GM06990 (cell line): ENCODE results near the gene ELMO1.
"Not testable (repeated sequence)": the region's sequence is repeated elsewhere in the genome, so short reads cannot be mapped to it uniquely, and the experiment has no call there.

Source experiments
- DNase-seq: peaks from one replicate; pipeline ENCODE4 v3.0.0-alpha.2; 2011; ENCODE audit not compliant: insufficient read length; ENCODE audit errors: extremely low read depth
- H3K27me3 ChIP-seq: replicated peaks from 2 replicates; pipeline ENCODE4 v1.6.0; 2011; ENCODE audit warnings: low read length; ENCODE audit not compliant: control insufficient read depth, insufficient read depth
- H3K36me3 ChIP-seq: 2 replicates; pipeline ENCODE4 v1.5.1; 2011; ENCODE audit warnings: low read length; ENCODE audit not compliant: control insufficient read depth, insufficient read depth
- H3K4me3 ChIP-seq: replicated peaks from 2 replicates; pipeline ENCODE4 v1.5.1; 2011; ENCODE audit warnings: low read depth, mild to moderate bottlenecking, control low read depth, low read length
- TF ChIP-seq, protein P1 (sequence below): IDR thresholded peaks from 2 replicates; pipeline ENCODE4 v1.5.1; 2011; ENCODE audit warnings: low read length, control low read depth, mild to moderate bottlenecking, inconsistent platforms; ENCODE audit not compliant: insufficient read depth, poor library complexity, severe bottlenecking

The ELMO1 gene

DNA sequence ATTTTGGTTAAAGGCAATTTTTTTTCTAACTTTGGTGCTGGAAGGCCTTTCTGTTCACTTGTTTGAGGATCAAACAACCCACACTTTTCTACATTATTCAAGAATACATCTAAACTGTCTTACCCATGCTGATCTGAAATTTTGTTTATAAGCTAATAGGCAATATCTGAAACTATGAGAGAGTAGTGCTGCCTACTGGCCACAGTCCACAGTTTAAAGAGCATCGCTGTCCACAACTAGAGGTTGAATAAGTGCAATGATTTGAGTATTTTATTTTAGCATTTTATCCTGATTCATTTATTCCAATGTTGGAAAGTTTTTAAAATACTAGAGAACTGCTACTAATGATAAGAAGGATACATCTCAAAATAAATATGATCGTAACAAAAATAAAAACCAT lies 306.9 kb downstream of the ELMO1 start:
- TF ChIP-seq, protein P1, sequence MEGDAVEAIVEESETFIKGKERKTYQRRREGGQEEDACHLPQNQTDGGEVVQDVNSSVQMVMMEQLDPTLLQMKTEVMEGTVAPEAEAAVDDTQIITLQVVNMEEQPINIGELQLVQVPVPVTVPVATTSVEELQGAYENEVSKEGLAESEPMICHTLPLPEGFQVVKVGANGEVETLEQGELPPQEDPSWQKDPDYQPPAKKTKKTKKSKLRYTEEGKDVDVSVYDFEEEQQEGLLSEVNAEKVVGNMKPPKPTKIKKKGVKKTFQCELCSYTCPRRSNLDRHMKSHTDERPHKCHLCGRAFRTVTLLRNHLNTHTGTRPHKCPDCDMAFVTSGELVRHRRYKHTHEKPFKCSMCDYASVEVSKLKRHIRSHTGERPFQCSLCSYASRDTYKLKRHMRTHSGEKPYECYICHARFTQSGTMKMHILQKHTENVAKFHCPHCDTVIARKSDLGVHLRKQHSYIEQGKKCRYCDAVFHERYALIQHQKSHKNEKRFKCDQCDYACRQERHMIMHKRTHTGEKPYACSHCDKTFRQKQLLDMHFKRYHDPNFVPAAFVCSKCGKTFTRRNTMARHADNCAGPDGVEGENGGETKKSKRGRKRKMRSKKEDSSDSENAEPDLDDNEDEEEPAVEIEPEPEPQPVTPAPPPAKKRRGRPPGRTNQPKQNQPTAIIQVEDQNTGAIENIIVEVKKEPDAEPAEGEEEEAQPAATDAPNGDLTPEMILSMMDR, result no peak
- DNase-seq, result no peak

DNA sequence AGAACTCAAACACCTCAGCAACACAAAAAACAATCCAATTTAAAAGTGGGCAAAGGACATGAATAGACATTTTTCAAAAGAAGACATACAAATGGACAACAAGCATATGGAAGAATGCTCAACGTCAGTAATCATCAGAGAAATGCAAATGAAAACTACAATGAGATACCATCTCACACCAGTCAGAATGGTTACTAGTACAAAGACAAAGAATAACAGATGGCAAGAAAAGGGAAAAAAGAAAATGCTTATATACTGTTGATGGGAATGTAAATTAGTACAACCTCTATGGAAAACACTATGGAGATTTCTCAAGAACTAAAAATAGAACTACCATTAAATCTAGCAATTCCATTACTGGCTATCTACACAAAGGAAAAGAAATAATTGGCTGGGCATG lies 314.8 kb downstream of the ELMO1 start:
- not testable (repeated sequence) for H3K4me3 ChIP-seq, H3K27me3 ChIP-seq, H3K36me3 ChIP-seq, DNase-seq

More for the DNA sequence above, 306.9 kb downstream of the ELMO1 start:
- Histone ChIP-seq H3K27me3 (no peaks in the 10 kb centered on the region), H3K36me3 (peaks cover 2% of the 10 kb centered on the region; the same call in 1 of the 2 replicates), H3K4me3 (no peak overlapping the region)

DNA sequence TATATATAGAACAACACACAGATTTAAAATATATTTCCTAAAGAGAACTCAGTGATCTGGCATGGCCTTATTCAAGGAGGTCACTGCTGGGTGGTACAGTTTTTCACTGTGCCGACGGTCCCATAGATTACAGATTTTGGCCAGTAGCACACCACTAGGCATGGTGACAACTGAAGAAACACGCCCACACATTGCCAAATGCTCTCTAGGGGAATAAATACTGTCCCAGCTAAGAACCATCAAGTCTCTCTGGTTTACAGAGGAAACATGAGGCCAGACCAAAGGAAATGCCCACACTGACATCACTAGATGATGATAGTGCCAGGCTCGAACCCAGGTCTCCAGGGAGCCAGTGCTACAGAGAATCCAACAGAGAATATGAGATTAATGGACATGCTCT lies 316.8 kb downstream of the ELMO1 start:
- TF ChIP-seq, protein P1, result no peak
- Histone ChIP-seq H3K4me3 (no peak overlapping the region), H3K27me3 (no peaks in the 10 kb centered on the region), H3K36me3 (peaks cover 10% of the 10 kb centered on the region)
- no peak for DNase-seq

DNA sequence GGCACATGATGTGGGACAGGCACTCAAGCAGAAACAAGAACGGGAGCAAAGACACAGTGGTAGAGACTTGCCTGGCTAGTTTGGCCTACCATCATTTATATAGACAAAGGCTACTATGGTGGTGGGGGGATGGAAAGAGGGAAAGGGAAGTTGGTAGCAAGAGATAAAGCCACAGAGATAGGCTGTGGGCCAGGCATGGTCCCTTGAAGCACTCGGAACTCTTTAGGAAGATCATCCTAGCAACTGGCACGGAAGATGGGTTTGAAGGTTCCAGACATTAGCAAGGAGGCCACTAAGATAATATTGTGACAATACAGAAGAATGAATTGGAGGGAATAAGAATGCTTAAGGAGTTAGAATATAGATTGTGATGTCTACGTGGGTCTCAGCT lies 319.6 kb downstream of the ELMO1 start:
- DNase-seq, result no peak
- peaks cover 8% of the 10 kb centered on the region for H3K36me3 ChIP-seq
- H3K4me3 ChIP-seq, result no peak overlapping the region
- TF ChIP-seq, protein P1, result no peak
- H3K27me3 ChIP-seq, result no peaks in the 10 kb centered on the region

DNA sequence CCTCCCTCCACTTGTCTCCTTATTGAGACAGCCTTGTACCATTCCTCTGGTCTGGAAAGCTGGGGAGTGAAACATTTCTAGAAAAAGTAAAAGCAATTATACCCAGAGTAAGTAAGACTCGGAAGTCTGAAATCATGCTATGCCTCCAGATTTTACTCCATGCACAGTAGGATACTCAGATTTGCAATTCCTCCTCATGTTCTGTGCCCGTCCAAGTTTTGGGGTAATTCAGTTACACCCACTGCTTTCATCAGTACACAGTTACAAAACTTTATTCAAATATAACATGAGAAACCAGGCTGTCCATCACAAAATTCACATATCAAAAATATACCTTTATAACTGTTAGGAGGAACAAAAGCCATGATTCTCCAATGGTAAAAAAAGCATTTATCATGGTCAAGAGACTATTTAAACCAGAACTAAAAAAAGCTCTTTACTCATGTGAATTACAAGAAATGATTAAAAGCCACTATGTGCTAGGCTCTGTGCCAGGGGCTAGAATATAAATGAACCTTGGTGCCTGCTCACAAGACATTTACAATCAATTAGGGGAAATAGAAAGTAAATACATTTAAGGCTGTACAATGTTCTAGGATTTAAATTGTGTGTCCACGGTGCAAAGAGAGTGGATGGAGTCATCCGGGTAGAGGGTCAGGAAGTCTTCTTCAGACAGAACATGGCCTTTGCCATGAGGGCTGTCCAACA lies 320.2 kb downstream of the ELMO1 start:
- H3K4me3 ChIP-seq, result no peak overlapping the region
- no peaks in the 10 kb centered on the region for H3K27me3 ChIP-seq
- no peak for DNase-seq
- peaks cover 8% of the 10 kb centered on the region for H3K36me3 ChIP-seq
- TF ChIP-seq, protein P1, result no peak

DNA sequence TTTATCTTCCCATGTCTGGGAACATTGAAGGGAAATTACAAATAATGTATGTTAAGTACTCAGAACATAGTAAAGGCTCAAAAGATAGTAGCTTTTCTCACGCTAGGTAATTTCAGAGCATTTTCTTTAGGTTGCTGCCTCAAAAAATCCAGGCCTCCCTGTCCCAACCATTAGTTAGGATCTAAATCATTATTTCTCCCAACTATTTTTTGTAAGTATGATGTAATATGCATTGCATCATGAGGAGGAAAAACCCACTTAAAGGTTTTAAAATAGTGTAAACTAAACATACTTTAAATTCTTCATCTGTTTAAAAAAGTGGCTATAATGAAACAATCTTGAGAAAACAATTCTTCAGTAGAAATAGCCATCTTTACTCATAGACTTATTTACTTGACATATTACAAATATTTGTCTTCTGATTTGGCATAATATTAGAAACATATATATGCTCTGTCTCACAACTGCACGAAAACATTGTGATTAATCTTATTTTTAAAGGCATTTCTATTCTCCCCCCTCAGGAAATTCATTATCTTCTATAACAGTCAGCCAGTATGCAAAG lies 329.3 kb downstream of the ELMO1 start:
- Histone ChIP-seq H3K4me3 (no peak overlapping the region), H3K36me3 (peaks cover 2% of the 10 kb centered on the region; the same call in 1 of the 2 replicates), H3K27me3 (no peaks in the 10 kb centered on the region)
- TF ChIP-seq, protein P1, result no peak
- DNase-seq, result no peak
